GM23248 (cell line): ENCODE measurements around the gene TDRD7. TPM values are rescaled to one million over a fixed set of nuclear protein-coding genes. Genes with fewer than 3 reads are reported as not detected.
"Not testable (repeated sequence)": the region's sequence is repeated elsewhere in the genome, so short reads cannot be mapped to it uniquely, and the experiment has no call there.

ENCODE experiments used
- DNase-seq: peaks from one replicate; pipeline ENCODE4 v3.0.0-alpha.2; 2015
- H2AFZ ChIP-seq: fragments of 200-600 bp; sonication (generic); 2 replicates; pipeline ENCODE4 v1.6.1; 2016; ENCODE audit warnings: antibody characterized with exemption
- H3F3A ChIP-seq: fragments of 200-600 bp; sonication (generic); 2 replicates; pipeline ENCODE4 v1.6.1; 2016; ENCODE audit warnings: mild to moderate bottlenecking, antibody characterized with exemption, mixed run types; ENCODE audit not compliant: insufficient read depth
- H3K27ac ChIP-seq: fragments of 200-600 bp; sonication (generic); 2 replicates; pipeline ENCODE4 v1.5.1; 2016; ENCODE audit warnings: mild to moderate bottlenecking
- H3K27me3 ChIP-seq: fragments of 200-600 bp; sonication (generic); replicated peaks from 2 replicates; pipeline ENCODE4 v1.6.1; 2016; ENCODE audit warnings: mild to moderate bottlenecking; ENCODE audit not compliant: insufficient read depth
- H3K36me3 ChIP-seq: fragments of 200-600 bp; sonication (generic); 2 replicates; pipeline ENCODE4 v1.6.1; 2016; ENCODE audit warnings: low read depth, mild to moderate bottlenecking
- H3K4me1 ChIP-seq: fragments of 200-600 bp; sonication (generic); 2 replicates; pipeline ENCODE4 v1.6.1; 2016; ENCODE audit warnings: mild to moderate bottlenecking; ENCODE audit not compliant: insufficient read depth
- H3K4me2 ChIP-seq: fragments of 200-600 bp; sonication (generic); one replicate; pipeline ENCODE4 v1.6.1; 2016; ENCODE audit warnings: mild to moderate bottlenecking; ENCODE audit not compliant: unreplicated experiment
- H3K4me3 ChIP-seq: fragments of 200-600 bp; sonication (generic); 2 replicates; pipeline ENCODE4 v1.5.1; 2016; ENCODE audit warnings: mild to moderate bottlenecking
- H3K79me2 ChIP-seq: fragments of 200-600 bp; sonication (generic); 2 replicates; pipeline ENCODE4 v1.6.1; 2016; ENCODE audit warnings: mild to moderate bottlenecking; ENCODE audit not compliant: insufficient read depth
- H3K9ac ChIP-seq: fragments of 200-600 bp; sonication (generic); 2 replicates; pipeline ENCODE4 v1.6.1; 2016; ENCODE audit warnings: mild to moderate bottlenecking
- H3K9me2 ChIP-seq: fragments of 200-600 bp; sonication (generic); 2 replicates; pipeline ENCODE4 v1.6.1; 2016; ENCODE audit warnings: mixed run types, mild to moderate bottlenecking, moderate library complexity; ENCODE audit not compliant: insufficient read depth
- H3K9me3 ChIP-seq: fragments of 200-600 bp; sonication (generic); one replicate; pipeline ENCODE4 v1.6.1; 2017; ENCODE audit warnings: low read depth
- H4K20me1 ChIP-seq: fragments of 200-600 bp; sonication (generic); 2 replicates; pipeline ENCODE4 v1.6.0; 2016; ENCODE audit not compliant: insufficient read depth
- EZH2 ChIP-seq: fragments of 200-600 bp; sonication (generic); IDR thresholded peaks from 2 replicates; pipeline ENCODE4 v1.6.1; 2018; ENCODE audit warnings: antibody characterized with exemption, mild to moderate bottlenecking; ENCODE audit not compliant: insufficient read depth, poor library complexity, severe bottlenecking
- EZH2phosphoT487 ChIP-seq: fragments of 200-600 bp; sonication (generic); IDR thresholded peaks from 2 replicates; pipeline ENCODE4 v1.6.1; 2018; ENCODE audit warnings: antibody characterized with exemption, moderate library complexity, mild to moderate bottlenecking, low read depth; ENCODE audit not compliant: insufficient read depth
- WGBS, 2 experiments: methylation state at CpG; one replicate each; pipeline ENCODE4 v1.1.6; 2015 to 2017; ENCODE audit warnings: low lambda C conversion rate in 2 of 2, low coverage in 1 of 2; ENCODE audit errors: missing lambda C conversion rate in 2 of 2; 5-methylcytosine and 5-hydroxymethylcytosine counted together
- in situ Hi-C: fragments of 300-500 bp; cut with MboI; formaldehyde crosslinking; loops from 2 replicates; pipeline ENCODE4 v1.15.0; 2020
- polyA plus RNA-seq: library from polyadenylated mRNA; unstranded; fragments of >200 nt; fragmentation: Nextera tagmentation; extraction: Ambion mirVana; gene quantifications from 2 replicates; pipeline ENCODE4 v1.2.1, GENCODE V29; 2016
- total RNA-seq: library from RNA; depleted of rRNA; stranded (reverse); fragments of >200 nt; shearing (Covaris generic); gene quantifications from 2 replicates; pipeline ENCODE4 v1.2.3, GENCODE V29; 2014

Gene TDRD7
- total and polyA plus RNA-seq, 2 experiments from 2014 or later, result 4.9 to 6.6 TPM

DNA sequence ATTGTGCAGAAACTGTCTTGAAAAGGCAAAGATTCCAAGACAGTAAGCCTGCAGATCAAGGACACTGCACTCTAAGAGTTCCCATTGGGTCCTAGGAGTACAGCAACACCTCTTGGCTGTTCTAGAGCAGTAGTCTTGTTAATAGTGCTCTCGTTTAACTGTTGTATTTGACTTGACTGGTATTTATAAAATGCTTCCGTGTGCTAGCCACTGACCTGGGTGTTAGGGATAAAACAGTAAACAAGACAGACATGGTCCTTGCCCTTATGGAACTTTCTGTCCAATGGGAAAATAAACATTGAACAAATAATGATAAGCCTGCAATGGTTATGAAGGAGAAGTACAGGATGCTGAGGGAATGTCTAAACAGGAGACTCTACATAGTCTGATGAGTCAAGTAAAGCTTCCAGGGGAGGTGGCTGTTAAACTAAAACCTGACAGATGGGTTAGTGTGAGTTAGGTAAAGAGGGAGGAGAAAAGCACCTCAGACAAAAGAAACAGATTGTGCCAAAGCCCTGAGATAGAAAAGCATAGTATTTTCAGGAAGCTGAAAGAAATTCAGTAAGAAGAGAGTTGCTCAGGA, 33.3 kb downstream of the TDRD7 start:
- Histone ChIP-seq H3K4me2 (no peak overlapping the region), H3K27me3 (no peaks in the 10 kb centered on the region), H2AFZ (no peak overlapping the region), H3K9me2 (no peaks in the 10 kb centered on the region), H3K9me3 (no peaks in the 10 kb centered on the region), H3K79me2 (no peaks in the 10 kb centered on the region), H4K20me1 (no peaks in the 10 kb centered on the region), H3K9ac (no peak overlapping the region), H3K4me3 (no peak overlapping the region), H3F3A (no peaks in the 10 kb centered on the region), H3K36me3 (no peaks in the 10 kb centered on the region), H3K4me1 (no peaks in the 10 kb centered on the region), H3K27ac (no peak overlapping the region)
- in situ Hi-C loops, result no loop called here
- no peak for TF ChIP-seq EZH2phosphoT487
- TF ChIP-seq EZH2, result no peak
- 72 to 79% methylated on average over 2 of the region's 2 CpGs for WGBS, 2 experiments
- DNase-seq, result no peak

DNA sequence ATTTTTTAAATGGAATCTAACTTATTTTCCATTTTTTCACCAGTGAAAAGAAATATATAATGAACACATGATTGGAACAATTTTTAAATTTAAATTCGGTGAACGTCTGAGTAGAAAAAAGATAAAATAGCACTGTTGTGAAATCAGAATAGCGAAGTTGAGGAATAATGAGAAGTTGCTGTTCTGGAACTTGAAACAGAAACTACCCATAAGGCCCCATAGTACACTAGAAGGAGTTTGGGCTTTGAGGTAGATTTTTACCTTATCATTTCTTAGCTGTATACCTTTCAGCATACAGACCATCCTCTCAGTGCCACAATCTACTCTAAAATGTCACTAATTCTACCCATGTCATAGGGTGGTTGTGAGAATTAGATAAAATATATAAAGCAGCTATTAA, 35.1 kb downstream of the TDRD7 start:
- Histone ChIP-seq H3K4me3 (no peak overlapping the region), H3K27me3 (no peaks in the 10 kb centered on the region), H3K36me3 (no peaks in the 10 kb centered on the region), H2AFZ (no peak overlapping the region), H3F3A (no peaks in the 10 kb centered on the region), H3K27ac (no peak overlapping the region), H3K4me2 (no peak overlapping the region), H3K4me1 (no peaks in the 10 kb centered on the region), H3K9me3 (no peaks in the 10 kb centered on the region), H4K20me1 (no peaks in the 10 kb centered on the region), H3K79me2 (no peaks in the 10 kb centered on the region), H3K9me2 (no peaks in the 10 kb centered on the region), H3K9ac (no peak overlapping the region)
- no peak for DNase-seq
- TF ChIP-seq EZH2phosphoT487 (no peak), EZH2 (no peak)
- in situ Hi-C loops, result no loop called here
- WGBS, 2 experiments, result 94 to 97% methylated on average over 3 of the region's 3 CpGs

- H2AFZ ChIP-seq, H3K9ac ChIP-seq, H4K20me1 ChIP-seq, H3F3A ChIP-seq, H3K27ac ChIP-seq, H3K79me2 ChIP-seq, H3K4me2 ChIP-seq, H3K27me3 ChIP-seq, H3K9me3 ChIP-seq, H3K4me3 ChIP-seq, H3K9me2 ChIP-seq, DNase-seq, in situ Hi-C loops, H3K4me1 ChIP-seq, H3K36me3 ChIP-seq: not testable (repeated sequence)
- WGBS, 2 experiments, result 93 to 99% methylated on average over 3 of the region's 3 CpGs
Measured at GRCh38 chr9:97453573-97453972, 41.7 kb downstream of the TDRD7 start.

DNA sequence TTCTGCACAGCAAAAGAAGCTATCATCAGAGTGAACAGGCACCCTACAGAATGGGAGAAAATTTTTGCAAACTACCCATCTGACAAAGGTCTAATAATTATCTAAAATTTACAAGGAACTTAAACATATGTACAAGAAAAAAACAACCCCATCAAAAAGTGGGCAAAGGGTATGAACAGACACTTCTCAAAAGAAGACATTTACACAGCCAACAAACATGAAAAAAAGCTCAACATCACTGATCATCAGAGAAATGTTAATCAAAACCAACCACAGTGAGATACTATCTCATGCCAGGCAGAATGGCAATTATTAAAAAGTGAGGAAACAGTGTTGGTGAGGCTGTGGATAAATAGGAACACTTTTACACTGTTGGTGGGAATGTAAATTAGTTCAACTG, 44.9 kb downstream of the TDRD7 start:
- H4K20me1 ChIP-seq, DNase-seq, H3K9me2 ChIP-seq, H3K27ac ChIP-seq, H3K4me2 ChIP-seq, H3K9ac ChIP-seq, H3K79me2 ChIP-seq, in situ Hi-C loops, H2AFZ ChIP-seq, H3K36me3 ChIP-seq, H3K4me3 ChIP-seq, H3K27me3 ChIP-seq, H3K4me1 ChIP-seq, H3F3A ChIP-seq, H3K9me3 ChIP-seq: not testable (repeated sequence)

- Histone ChIP-seq H3K4me1 (no peaks in the 10 kb centered on the region), H3K27me3 (no peaks in the 10 kb centered on the region), H3F3A (no peaks in the 10 kb centered on the region), H3K9ac (no peak overlapping the region), H4K20me1 (no peaks in the 10 kb centered on the region), H3K27ac (no peak overlapping the region), H3K9me2 (no peaks in the 10 kb centered on the region), H2AFZ (no peak overlapping the region), H3K36me3 (no peaks in the 10 kb centered on the region), H3K79me2 (no peaks in the 10 kb centered on the region), H3K4me2 (no peak overlapping the region), H3K4me3 (no peak overlapping the region), H3K9me3 (no peaks in the 10 kb centered on the region)
- DNase-seq, result no peak
- TF ChIP-seq EZH2phosphoT487 (no peak), EZH2 (no peak)
- in situ Hi-C loops, result no loop called here
Measured at GRCh38 chr9:97459326-97459725, 47.4 kb downstream of the TDRD7 start.
